GM23248 (cell line): ENCODE data around the gene IP6K1. TPM values are rescaled to one million over a fixed set of nuclear protein-coding genes. Genes with fewer than 3 reads are reported as not detected.

Experiments used
- DNase-seq: peaks from one replicate; pipeline ENCODE4 v3.0.0-alpha.2; 2015
- H2AFZ ChIP-seq: fragments of 200-600 bp; sonication (generic); 2 replicates; pipeline ENCODE4 v1.6.1; 2016; ENCODE audit warnings: antibody characterized with exemption
- H3F3A ChIP-seq: fragments of 200-600 bp; sonication (generic); 2 replicates; pipeline ENCODE4 v1.6.1; 2016; ENCODE audit warnings: mild to moderate bottlenecking, antibody characterized with exemption, mixed run types; ENCODE audit not compliant: insufficient read depth
- H3K27ac ChIP-seq: fragments of 200-600 bp; sonication (generic); 2 replicates; pipeline ENCODE4 v1.5.1; 2016; ENCODE audit warnings: mild to moderate bottlenecking
- H3K27me3 ChIP-seq: fragments of 200-600 bp; sonication (generic); replicated peaks from 2 replicates; pipeline ENCODE4 v1.6.1; 2016; ENCODE audit warnings: mild to moderate bottlenecking; ENCODE audit not compliant: insufficient read depth
- H3K36me3 ChIP-seq: fragments of 200-600 bp; sonication (generic); 2 replicates; pipeline ENCODE4 v1.6.1; 2016; ENCODE audit warnings: low read depth, mild to moderate bottlenecking
- H3K4me1 ChIP-seq: fragments of 200-600 bp; sonication (generic); 2 replicates; pipeline ENCODE4 v1.6.1; 2016; ENCODE audit warnings: mild to moderate bottlenecking; ENCODE audit not compliant: insufficient read depth
- H3K4me2 ChIP-seq: fragments of 200-600 bp; sonication (generic); one replicate; pipeline ENCODE4 v1.6.1; 2016; ENCODE audit warnings: mild to moderate bottlenecking; ENCODE audit not compliant: unreplicated experiment
- H3K4me3 ChIP-seq: fragments of 200-600 bp; sonication (generic); 2 replicates; pipeline ENCODE4 v1.5.1; 2016; ENCODE audit warnings: mild to moderate bottlenecking
- H3K79me2 ChIP-seq: fragments of 200-600 bp; sonication (generic); 2 replicates; pipeline ENCODE4 v1.6.1; 2016; ENCODE audit warnings: mild to moderate bottlenecking; ENCODE audit not compliant: insufficient read depth
- H3K9ac ChIP-seq: fragments of 200-600 bp; sonication (generic); 2 replicates; pipeline ENCODE4 v1.6.1; 2016; ENCODE audit warnings: mild to moderate bottlenecking
- H3K9me2 ChIP-seq: fragments of 200-600 bp; sonication (generic); 2 replicates; pipeline ENCODE4 v1.6.1; 2016; ENCODE audit warnings: mixed run types, mild to moderate bottlenecking, moderate library complexity; ENCODE audit not compliant: insufficient read depth
- H3K9me3 ChIP-seq: fragments of 200-600 bp; sonication (generic); one replicate; pipeline ENCODE4 v1.6.1; 2017; ENCODE audit warnings: low read depth
- H4K20me1 ChIP-seq: fragments of 200-600 bp; sonication (generic); 2 replicates; pipeline ENCODE4 v1.6.0; 2016; ENCODE audit not compliant: insufficient read depth
- EZH2 ChIP-seq: fragments of 200-600 bp; sonication (generic); IDR thresholded peaks from 2 replicates; pipeline ENCODE4 v1.6.1; 2018; ENCODE audit warnings: antibody characterized with exemption, mild to moderate bottlenecking; ENCODE audit not compliant: insufficient read depth, poor library complexity, severe bottlenecking
- EZH2phosphoT487 ChIP-seq: fragments of 200-600 bp; sonication (generic); IDR thresholded peaks from 2 replicates; pipeline ENCODE4 v1.6.1; 2018; ENCODE audit warnings: antibody characterized with exemption, moderate library complexity, mild to moderate bottlenecking, low read depth; ENCODE audit not compliant: insufficient read depth
- WGBS, 2 experiments: methylation state at CpG; one replicate each; pipeline ENCODE4 v1.1.6; 2015 to 2017; ENCODE audit warnings: low lambda C conversion rate in 2 of 2, low coverage in 1 of 2; ENCODE audit errors: missing lambda C conversion rate in 2 of 2; 5-methylcytosine and 5-hydroxymethylcytosine counted together
- in situ Hi-C: fragments of 300-500 bp; cut with MboI; formaldehyde crosslinking; loops from 2 replicates; pipeline ENCODE4 v1.15.0; 2020
- polyA plus RNA-seq: library from polyadenylated mRNA; unstranded; fragments of >200 nt; fragmentation: Nextera tagmentation; extraction: Ambion mirVana; gene quantifications from 2 replicates; pipeline ENCODE4 v1.2.1, GENCODE V29; 2016
- total RNA-seq: library from RNA; depleted of rRNA; stranded (reverse); fragments of >200 nt; shearing (Covaris generic); gene quantifications from 2 replicates; pipeline ENCODE4 v1.2.3, GENCODE V29; 2014

Gene IP6K1
- total and polyA plus RNA-seq, 2 experiments from 2014 or later: 18.7 to 27.2 TPM

- no peak for DNase-seq
- 87 to 94% methylated on average over 13 of the region's 13 CpGs for WGBS, 2 experiments
- no peak overlapping the region for H3K9ac ChIP-seq
- H3K9me2 ChIP-seq: no peaks in the 10 kb centered on the region
- H3K36me3 ChIP-seq: no peaks in the 10 kb centered on the region
- no peaks in the 10 kb centered on the region for H3K9me3 ChIP-seq
- no peaks in the 10 kb centered on the region for H3K79me2 ChIP-seq
- no peaks in the 10 kb centered on the region for H3K4me1 ChIP-seq
- H3K4me2 ChIP-seq: no peak overlapping the region
- no peak overlapping the region for H2AFZ ChIP-seq
- no peaks in the 10 kb centered on the region for H4K20me1 ChIP-seq
- no peak overlapping the region for H3K27ac ChIP-seq
- in situ Hi-C loops: no loop called here
- TF ChIP-seq EZH2 (no peak), EZH2phosphoT487 (no peak)
- H3K4me3 ChIP-seq: no peak overlapping the region
- 0 out of 2 replicates have a peak, but pooled peaks cover 9% of the 10 kb centered on the region for H3F3A ChIP-seq
- H3K27me3 ChIP-seq: no peaks in the 10 kb centered on the region
Measured at GRCh38 chr3:49715611-49716121, 70.7 kb downstream of the IP6K1 start.

- no peak overlapping the region for H3K4me3 ChIP-seq
- WGBS, 2 experiments: 89 to 92% methylated on average over 13 of the region's 13 CpGs
Measured at GRCh38 chr3:49714728-49715550, 71.4 kb downstream of the IP6K1 start.

DNA sequence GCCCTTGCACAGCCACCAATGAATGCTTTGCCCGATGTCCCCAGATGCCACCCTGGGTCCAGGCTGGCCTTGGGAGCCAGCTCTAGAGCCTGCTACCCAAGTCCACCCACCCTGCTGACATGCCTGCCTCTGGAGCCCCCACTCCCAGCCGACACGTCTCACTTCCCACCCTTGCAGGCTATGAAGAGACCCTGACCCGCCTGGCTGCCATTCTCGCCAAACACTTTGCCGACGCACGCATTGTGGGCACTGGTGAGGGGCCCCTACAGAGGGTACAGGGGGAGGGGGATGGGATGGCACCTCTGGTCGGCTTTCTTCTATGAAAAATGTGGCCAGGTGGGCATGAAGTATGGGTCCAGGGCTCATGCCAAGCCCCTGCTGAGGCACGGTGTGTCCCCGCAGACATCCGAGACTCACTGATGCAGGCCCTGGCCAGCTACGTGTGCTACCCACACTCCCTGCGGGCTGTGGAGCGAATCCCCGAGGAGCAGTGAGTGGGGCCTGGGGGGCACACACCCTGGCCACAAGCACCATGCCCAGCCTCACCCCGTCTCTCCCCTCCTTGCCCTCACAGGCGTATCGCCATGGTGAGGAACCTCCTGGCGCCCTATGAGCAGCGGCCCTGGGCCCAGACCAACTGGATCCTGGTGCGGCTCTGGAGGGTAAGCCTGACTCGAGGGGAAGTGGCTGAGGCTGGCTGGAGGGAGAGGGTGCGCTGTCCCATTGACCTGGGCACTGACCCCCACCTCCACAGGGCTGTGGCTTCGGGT lies 72.8 kb downstream of the IP6K1 start:
- H3K9ac ChIP-seq: no peak overlapping the region
- no peaks in the 10 kb centered on the region for H3F3A ChIP-seq
- H4K20me1 ChIP-seq: no peaks in the 10 kb centered on the region
- TF ChIP-seq EZH2phosphoT487: no peak
- TF ChIP-seq EZH2: no peak
- H3K4me2 ChIP-seq: no peak overlapping the region
- no peak for DNase-seq
- in situ Hi-C loops: no loop called here
- H3K4me1 ChIP-seq: no peaks in the 10 kb centered on the region
- no peaks in the 10 kb centered on the region for H3K9me2 ChIP-seq
- H3K79me2 ChIP-seq: no peaks in the 10 kb centered on the region
- no peaks in the 10 kb centered on the region for H3K9me3 ChIP-seq
- H3K4me3 ChIP-seq: no peak overlapping the region
- H3K36me3 ChIP-seq: no peaks in the 10 kb centered on the region
- 89 to 91% methylated on average over 25 of the region's 25 CpGs for WGBS, 2 experiments
- no peak overlapping the region for H3K27ac ChIP-seq
- H2AFZ ChIP-seq: no peak overlapping the region
- H3K27me3 ChIP-seq: no peaks in the 10 kb centered on the region

More at GRCh38 chr3:49714728-49715550, 71.4 kb downstream of the IP6K1 start:
- Histone ChIP-seq H3K4me2 (no peak overlapping the region), H3F3A (0 out of 2 replicates have a peak, but pooled peaks cover 2% of the 10 kb centered on the region), H3K4me1 (no peaks in the 10 kb centered on the region), H3K9me2 (no peaks in the 10 kb centered on the region), H3K79me2 (no peaks in the 10 kb centered on the region), H3K9me3 (no peaks in the 10 kb centered on the region), H3K36me3 (no peaks in the 10 kb centered on the region), H3K27ac (no peak overlapping the region), H4K20me1 (no peaks in the 10 kb centered on the region), H3K27me3 (no peaks in the 10 kb centered on the region), H2AFZ (no peak overlapping the region), H3K9ac (no peak overlapping the region)
- TF ChIP-seq EZH2phosphoT487 (no peak), EZH2 (no peak)
- in situ Hi-C loops: no loop called here
- DNase-seq: no peak

DNA sequence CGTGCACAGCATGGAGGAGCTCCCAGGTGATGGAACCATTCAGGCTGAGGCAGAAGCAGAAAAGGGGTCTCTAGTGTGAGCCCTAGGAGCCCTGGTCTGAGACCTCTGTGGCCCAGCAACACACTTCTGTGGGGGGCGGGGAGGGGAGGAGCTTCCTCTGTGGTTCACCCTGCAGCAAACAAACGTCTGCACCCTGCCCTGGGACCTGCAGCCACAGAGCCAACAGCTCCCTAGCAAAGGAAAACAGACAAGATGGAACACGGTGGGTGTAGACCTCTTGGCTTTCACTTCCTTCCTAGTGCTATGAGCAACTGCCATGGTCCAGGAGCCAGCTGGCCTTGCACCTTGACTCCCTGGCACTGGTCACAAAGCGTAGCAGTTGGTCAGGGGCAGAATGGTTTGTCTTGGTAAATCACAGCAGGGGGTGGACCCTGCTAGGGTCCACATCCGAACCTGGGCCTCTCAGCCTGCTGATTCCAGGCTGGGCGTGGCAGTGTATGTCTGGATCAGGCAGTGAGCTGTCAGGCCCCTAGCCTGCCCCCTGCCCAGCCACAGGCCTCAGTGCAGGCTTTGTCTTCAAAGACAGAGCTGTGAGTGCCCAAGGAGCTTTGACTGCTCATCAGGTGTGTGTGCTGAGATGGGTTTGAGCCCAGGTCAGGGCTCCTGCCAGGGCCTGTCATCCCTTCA lies 73.6 kb downstream of the IP6K1 start:
- TF ChIP-seq EZH2phosphoT487: no peak
- no peak for TF ChIP-seq EZH2

More for the DNA sequence above, 73.6 kb downstream of the IP6K1 start:
- Histone ChIP-seq H4K20me1 (no peaks in the 10 kb centered on the region), H3K79me2 (no peaks in the 10 kb centered on the region), H3K4me3 (no peak overlapping the region), H3F3A (no peaks in the 10 kb centered on the region), H3K9ac (no peak overlapping the region), H2AFZ (no peak overlapping the region), H3K9me2 (no peaks in the 10 kb centered on the region), H3K9me3 (no peaks in the 10 kb centered on the region), H3K4me2 (no peak overlapping the region), H3K4me1 (no peaks in the 10 kb centered on the region), H3K27ac (no peak overlapping the region), H3K36me3 (no peaks in the 10 kb centered on the region), H3K27me3 (no peaks in the 10 kb centered on the region)
- no peak for DNase-seq
- 65 to 70% methylated on average over 6 to 7 of the region's 7 CpGs for WGBS, 2 experiments
- in situ Hi-C loops: no loop called here
